ENCODE measurements around the gene CD70.

GRCh38 chr19:6579450-6580178, 11.3 kb downstream of the CD70 start:
- TF ChIP-seq POLR2AphosphoS5 (IDR thresholded peaks at IDR 0.05) (no peak), CTCF (IDR thresholded peaks at IDR 0.05) (no peak), POLR2A (IDR thresholded peaks at IDR 0.05) (no peak), EP300 (IDR thresholded peaks at IDR 0.05) (no peak)
